NCI-H1417 treated with DMSO at 0.1 percent for 48 hours (cell line): ENCODE data around the gene UBTD1.
"Not testable (repeated sequence)": the region's sequence is repeated elsewhere in the genome, so short reads cannot be mapped to it uniquely, and the experiment has no call there.

ENCODE experiments used
- DNase-seq: peaks from one replicate; lab custom pipeline; 2025; lab: John Stamatoyannopoulos, UW

Gene UBTD1

GRCh38 chr10:97538839-97539238 lies 40.1 kb downstream of the UBTD1 start:
- no peak for DNase-seq

DNA sequence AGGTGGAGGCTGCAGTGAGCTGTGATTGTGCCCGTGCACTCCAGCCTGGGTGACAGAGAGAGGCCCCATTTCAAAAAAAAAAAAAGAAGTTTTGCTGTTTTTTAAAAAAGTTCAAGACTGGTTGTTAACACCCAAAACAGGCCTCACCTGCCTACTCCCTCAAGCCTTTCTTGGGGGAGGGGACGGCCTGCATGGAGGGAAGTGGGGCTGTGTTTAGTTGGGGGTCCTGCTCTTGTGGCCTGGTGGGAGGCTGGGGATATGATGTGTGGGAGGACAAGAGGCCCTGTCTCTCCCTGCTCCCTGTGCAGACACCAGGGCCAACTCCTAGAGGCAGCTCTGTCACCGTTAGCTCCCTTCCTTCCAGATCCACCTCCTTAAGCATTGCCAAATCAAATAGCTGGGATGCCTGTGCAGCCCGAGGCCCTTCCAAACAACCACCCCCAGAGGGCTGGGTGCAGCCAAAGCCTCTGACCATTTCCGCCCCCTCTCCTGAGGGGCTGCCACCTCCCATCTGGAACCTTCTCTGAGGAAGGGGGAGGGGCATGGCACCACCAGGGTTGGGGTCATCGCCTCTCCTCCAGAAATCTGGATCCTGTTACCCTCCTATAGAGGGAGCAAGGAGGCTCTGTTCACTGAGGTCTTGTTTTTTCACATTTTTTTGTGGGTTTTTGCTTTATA lies 40.9 kb downstream of the UBTD1 start:
- DNase-seq, result no peak

GRCh38 chr10:97540669-97541500 lies 42.2 kb downstream of the UBTD1 start:
- DNase-seq, result no peak

GRCh38 chr10:97542169-97543024 lies 43.7 kb downstream of the UBTD1 start:
- DNase-seq, result no peak

GRCh38 chr10:97543025-97543546 lies 44.4 kb downstream of the UBTD1 start:
- DNase-seq, result no peak

- DNase-seq, result no peak
Measured at GRCh38 chr10:97546456-97547270, 47.9 kb downstream of the UBTD1 start.

GRCh38 chr10:97547271-97547600 lies 48.5 kb downstream of the UBTD1 start:
- no peak for DNase-seq

DNA sequence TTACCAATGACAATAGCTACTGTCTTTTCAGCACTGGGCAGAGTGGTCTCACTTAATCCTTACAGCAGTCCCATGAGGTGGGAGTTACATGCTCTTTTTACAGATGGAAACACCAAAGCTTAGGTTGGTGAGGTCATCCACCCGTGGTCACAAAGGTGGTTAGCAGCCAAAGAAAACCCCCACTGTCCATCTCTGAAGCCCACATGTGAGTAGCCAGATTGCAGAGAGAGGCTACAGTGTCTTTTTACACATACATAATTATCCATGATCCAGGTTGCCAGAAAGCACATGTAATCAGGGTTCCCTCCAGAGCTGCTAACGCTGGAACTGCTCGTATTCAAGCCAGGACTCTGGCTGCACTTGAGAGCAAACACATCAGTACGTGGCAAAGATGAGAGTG lies 49.2 kb downstream of the UBTD1 start:
- no peak for DNase-seq

- no peak for DNase-seq
Measured at GRCh38 chr10:97548828-97549455, 50.2 kb downstream of the UBTD1 start.

DNA sequence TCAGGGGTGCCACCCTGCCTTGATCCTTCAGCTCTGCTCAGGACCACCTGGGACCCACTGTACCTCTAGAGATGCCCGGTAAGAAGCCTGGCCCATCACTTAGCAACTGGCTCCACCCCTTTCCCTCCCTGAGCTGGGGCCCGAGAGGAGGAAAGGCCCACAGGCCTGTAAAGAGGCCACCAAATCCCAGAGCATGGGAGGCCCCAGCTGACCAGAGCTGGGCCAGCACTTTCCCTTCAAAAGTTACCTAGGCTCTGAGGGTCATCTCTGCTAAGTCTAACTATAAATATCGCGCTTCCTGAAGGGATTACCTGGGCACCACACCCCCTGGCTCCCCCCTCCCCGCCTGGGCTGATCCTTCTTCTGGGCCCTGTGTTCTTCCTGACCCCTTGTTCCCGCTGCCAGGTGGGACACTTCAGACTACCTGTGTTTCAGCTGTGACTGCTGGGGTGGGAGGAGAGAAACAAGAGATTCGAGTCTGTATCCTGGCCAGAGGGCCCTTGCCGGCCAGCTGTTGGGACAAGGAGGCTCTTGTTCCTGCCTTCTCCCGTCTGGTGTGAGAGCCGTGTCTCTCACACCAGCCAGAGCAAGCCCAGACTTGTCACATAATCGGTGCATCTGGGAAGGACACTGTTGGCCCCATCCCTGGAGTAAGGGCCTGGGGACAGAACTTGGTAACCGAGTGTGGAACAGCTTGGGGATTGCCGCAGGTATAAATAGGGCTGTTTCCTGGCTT lies 51.0 kb downstream of the UBTD1 start:
- no peak for DNase-seq

DNA sequence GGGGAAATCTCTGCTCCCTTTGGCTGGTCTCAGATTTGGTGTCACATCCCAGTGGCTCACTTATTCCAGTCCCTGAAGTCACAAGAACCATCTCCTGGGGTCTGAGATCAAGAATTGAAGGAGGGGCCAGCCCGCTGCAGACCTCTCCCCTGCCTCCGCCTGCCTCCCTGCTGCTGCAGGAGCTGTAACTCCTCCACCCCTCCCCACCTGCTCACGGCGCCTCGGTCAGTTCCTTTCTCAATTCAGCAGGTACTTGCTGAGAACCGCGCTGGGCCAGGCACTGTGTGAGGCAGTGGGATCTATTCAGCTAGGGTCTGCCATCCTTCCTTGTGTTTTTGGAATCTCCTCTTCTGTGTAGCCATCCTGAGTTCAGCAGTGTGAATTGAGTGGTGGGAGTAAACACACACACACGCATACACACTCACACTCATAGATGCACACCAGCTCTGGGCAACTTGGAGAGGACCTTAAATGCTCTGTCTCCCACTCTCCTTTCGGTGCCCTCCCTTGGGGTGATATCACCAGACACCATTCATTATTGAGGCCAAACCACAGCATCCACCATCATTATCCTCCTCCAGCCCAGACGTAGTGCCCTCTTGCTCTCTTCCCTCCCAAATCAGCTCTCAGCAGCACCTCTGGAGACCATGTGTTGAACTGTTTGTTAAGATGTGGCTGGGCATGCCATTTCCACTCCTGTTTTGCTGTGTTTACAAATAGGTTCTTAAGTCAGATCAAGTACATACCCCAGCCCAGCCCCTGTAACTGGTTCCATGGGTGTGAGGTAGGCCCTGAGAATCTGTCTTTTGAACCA lies 51.8 kb downstream of the UBTD1 start:
- no peak for DNase-seq

GRCh38 chr10:97551271-97551670 lies 52.5 kb downstream of the UBTD1 start:
- no peak for DNase-seq

DNA sequence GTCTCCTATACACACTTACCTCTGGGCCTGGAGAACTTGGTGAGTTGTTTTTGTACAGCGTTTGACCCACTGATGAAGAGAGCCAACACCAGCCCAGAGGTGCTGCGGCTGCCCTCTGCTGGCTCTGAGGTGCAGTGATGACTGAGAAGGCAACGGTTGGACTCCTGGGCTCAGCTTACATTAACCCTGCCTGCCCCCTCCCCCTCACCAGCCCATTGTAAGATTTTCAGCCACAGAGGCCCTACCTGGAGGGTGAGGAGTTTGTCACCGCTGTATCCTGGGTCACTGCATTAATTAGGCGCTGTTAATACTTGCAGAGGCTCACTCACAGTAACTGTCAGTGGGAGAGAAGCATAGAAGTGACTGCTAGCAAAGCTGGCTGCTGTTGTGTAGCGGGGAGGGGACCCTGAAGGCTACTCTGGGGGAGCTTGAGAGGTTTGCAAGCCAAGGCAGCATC lies 54.9 kb downstream of the UBTD1 start:
- no peak for DNase-seq

GRCh38 chr10:97554336-97554735 lies 55.6 kb downstream of the UBTD1 start:
- DNase-seq, result not testable (repeated sequence)

GRCh38 chr10:97555541-97555940 lies 56.8 kb downstream of the UBTD1 start:
- not testable (repeated sequence) for DNase-seq

DNA sequence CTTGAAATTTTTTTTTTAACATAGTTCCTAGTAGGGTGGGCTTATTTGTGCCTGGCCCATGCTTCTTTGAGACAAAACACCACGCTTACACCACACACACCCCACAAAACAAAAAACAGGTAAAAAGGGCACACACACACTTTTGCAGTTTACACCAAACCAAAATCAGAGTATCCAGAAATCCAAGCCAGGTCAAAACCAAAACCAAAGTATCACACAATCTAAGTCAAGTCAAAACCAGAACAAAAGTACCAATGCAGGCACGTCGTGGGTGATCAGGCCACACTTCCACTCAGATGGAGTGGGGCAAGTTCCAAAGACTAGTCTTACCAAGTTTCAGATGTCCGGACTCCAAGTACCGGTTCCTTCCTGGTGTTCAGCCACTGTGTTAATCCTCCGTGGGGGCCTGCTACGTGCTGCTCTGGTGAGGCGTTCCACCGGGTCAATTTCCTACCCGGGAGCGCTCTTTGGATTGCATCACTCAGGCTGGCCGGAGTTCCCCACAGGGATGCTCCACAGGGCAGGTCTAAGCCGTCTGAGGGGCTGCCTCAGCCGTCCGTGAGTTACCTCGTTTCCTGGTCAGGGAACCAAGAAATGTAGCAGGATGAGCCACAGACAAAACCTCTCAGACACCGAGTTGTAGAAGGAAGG lies 62.1 kb downstream of the UBTD1 start:
- not testable (repeated sequence) for DNase-seq

GRCh38 chr10:97561386-97562077 lies 62.8 kb downstream of the UBTD1 start:
- DNase-seq, result not testable (repeated sequence)

GRCh38 chr10:97562329-97562728 lies 63.6 kb downstream of the UBTD1 start:
- DNase-seq, result not testable (repeated sequence)
